ENCODE results near the gene MRAP2. TPM values are rescaled to one million over a fixed set of nuclear protein-coding genes. Genes with fewer than 3 reads are reported as not detected.

The MRAP2 gene
- total RNA-seq, 1 experiment from 2014 or later = 2.5 TPM

GRCh38 chr6:84089081-84089480, 55.5 kb downstream of the MRAP2 start:
- H3K4me3 ChIP-seq (ENCODE audit: low read depth in 2 of 2, low read length in 2 of 2) = no peak overlapping the region
- ChIA-PET CTCF (no interaction called here), POLR2A (no interaction called here)
- no peaks in the 10 kb centered on the region for H3K9me3 ChIP-seq (ENCODE audit: control insufficient read depth, insufficient read depth, low read depth, low read length)
- in situ Hi-C loops (cut with HindIII; ENCODE audit: low pct_unique_long_range_greater_than_20kb, low sequenced_read_pairs) = no loop called here
- no peak for DNase-seq (ENCODE audit: low read depth, low spot score)
- no peaks in the 10 kb centered on the region for H3K36me3 ChIP-seq (ENCODE audit: control insufficient read depth, insufficient read depth, low read length)
- no peak for ATAC-seq
- intact Hi-C loops (cut with micrococcal nuclease; ENCODE audit: unreplicated experiment) = no loop called here
- TF ChIP-seq CTCF (IDR thresholded peaks at IDR 0.05) (no peak), REST (IDR thresholded peaks at IDR 0.05; ENCODE audit: insufficient read depth in 1 of 2, low read depth in 2 of 2, low read length in 1 of 2) (no peak), TCF7L2 (IDR thresholded peaks at IDR 0.05; ENCODE audit: low read depth, low read length) (no peak), SIN3A (IDR thresholded peaks at IDR 0.05; ENCODE audit: borderline replicate concordance, insufficient read depth, low read depth, low read length) (no peak)
- no peak overlapping the region for H3K27ac ChIP-seq (ENCODE audit: low read length)
- H3K4me1 ChIP-seq (ENCODE audit: control insufficient read depth, insufficient read depth, low read length) = no peaks in the 10 kb centered on the region
- H3K27me3 ChIP-seq (ENCODE audit: control insufficient read depth, insufficient read depth, low read length) = peaks cover 4% of the 10 kb centered on the region; the same call in 1 of the 2 replicates
- BruUV-seq (replicated peaks) = no TSS peak

- in situ Hi-C loops (cut with HindIII; ENCODE audit: low pct_unique_long_range_greater_than_20kb, low sequenced_read_pairs) = no loop called here
- Histone ChIP-seq H3K36me3 (ENCODE audit: control insufficient read depth, insufficient read depth, low read length) (no peaks in the 10 kb centered on the region), H3K9me3 (ENCODE audit: control insufficient read depth, insufficient read depth, low read depth, low read length) (no peaks in the 10 kb centered on the region), H3K27me3 (ENCODE audit: control insufficient read depth, insufficient read depth, low read length) (peaks cover 4% of the 10 kb centered on the region; the same call in 1 of the 2 replicates), H3K4me1 (ENCODE audit: control insufficient read depth, insufficient read depth, low read length) (no peaks in the 10 kb centered on the region), H3K27ac (ENCODE audit: low read length) (no peak overlapping the region), H3K4me3 (ENCODE audit: low read depth in 2 of 2, low read length in 2 of 2) (no peak overlapping the region)
- ChIA-PET CTCF (no interaction called here), POLR2A (no interaction called here)
- ATAC-seq (no peak), DNase-seq (ENCODE audit: low read depth, low spot score) (no peak)
- intact Hi-C loops (cut with micrococcal nuclease; ENCODE audit: unreplicated experiment) = no loop called here
- TF ChIP-seq SIN3A (IDR thresholded peaks at IDR 0.05; ENCODE audit: borderline replicate concordance, insufficient read depth, low read depth, low read length) = no peak
- TF ChIP-seq CTCF (IDR thresholded peaks at IDR 0.05) = no peak
- no TSS peak for BruUV-seq (replicated peaks)
These were observed 56.0 kb downstream of the MRAP2 start for GRCh38 chr6:84089552-84089951.
